RWPE2 (cell line): ENCODE results near the gene UBAC1.

Experiments
- ATAC-seq: fragments of 200-7000 bp; cut with Tn5 transposase; 3 replicates; pipeline ENCODE4 v1.9.1; 2021; ENCODE audit warnings: low read depth
- DNase-seq: peaks from one replicate; pipeline ENCODE4 v3.0.0-alpha.2; 2020; ENCODE audit warnings: low spot score
- H3K27ac ChIP-seq: fragments of 450-650 bp; 2 replicates; pipeline ENCODE4 v1.5.1; 2017; ENCODE audit warnings: mild to moderate bottlenecking; ENCODE audit not compliant: poor library complexity, severe bottlenecking
- H3K27me3 ChIP-seq: fragments of 250-450 bp; sonication (Bioruptor Pico); 2 replicates; pipeline ENCODE4 v1.5.1; 2021; ENCODE audit warnings: mild to moderate bottlenecking, moderate library complexity; ENCODE audit not compliant: insufficient read depth, poor library complexity, severe bottlenecking
- H3K36me3 ChIP-seq: fragments of 250-450 bp; sonication (Bioruptor Pico); 2 replicates; pipeline ENCODE4 v1.5.1; 2020; ENCODE audit warnings: low read depth, mild to moderate bottlenecking, moderate library complexity
- H3K4me1 ChIP-seq: fragments of 250-450 bp; sonication (Bioruptor Pico); 2 replicates; pipeline ENCODE4 v1.5.1; 2021; ENCODE audit warnings: mild to moderate bottlenecking, moderate library complexity; ENCODE audit not compliant: insufficient read depth, poor library complexity, severe bottlenecking
- H3K4me3 ChIP-seq: fragments of 250-450 bp; sonication (Bioruptor Pico); 2 replicates; pipeline ENCODE4 v1.5.1; 2021; ENCODE audit warnings: mild to moderate bottlenecking, moderate library complexity; ENCODE audit not compliant: severe bottlenecking
- H3K9me3 ChIP-seq: fragments of 250-450 bp; sonication (Bioruptor Pico); 2 replicates; pipeline ENCODE4 v1.5.1; 2021; ENCODE audit warnings: mild to moderate bottlenecking, moderate library complexity; ENCODE audit not compliant: severe bottlenecking
- TF ChIP-seq, protein P1 (sequence below): fragments of 450-650 bp; IDR thresholded peaks from one replicate; pipeline ENCODE4 v1.5.1; 2017; ENCODE audit warnings: mild to moderate bottlenecking, moderate library complexity; ENCODE audit not compliant: poor library complexity, severe bottlenecking

Gene UBAC1

DNA sequence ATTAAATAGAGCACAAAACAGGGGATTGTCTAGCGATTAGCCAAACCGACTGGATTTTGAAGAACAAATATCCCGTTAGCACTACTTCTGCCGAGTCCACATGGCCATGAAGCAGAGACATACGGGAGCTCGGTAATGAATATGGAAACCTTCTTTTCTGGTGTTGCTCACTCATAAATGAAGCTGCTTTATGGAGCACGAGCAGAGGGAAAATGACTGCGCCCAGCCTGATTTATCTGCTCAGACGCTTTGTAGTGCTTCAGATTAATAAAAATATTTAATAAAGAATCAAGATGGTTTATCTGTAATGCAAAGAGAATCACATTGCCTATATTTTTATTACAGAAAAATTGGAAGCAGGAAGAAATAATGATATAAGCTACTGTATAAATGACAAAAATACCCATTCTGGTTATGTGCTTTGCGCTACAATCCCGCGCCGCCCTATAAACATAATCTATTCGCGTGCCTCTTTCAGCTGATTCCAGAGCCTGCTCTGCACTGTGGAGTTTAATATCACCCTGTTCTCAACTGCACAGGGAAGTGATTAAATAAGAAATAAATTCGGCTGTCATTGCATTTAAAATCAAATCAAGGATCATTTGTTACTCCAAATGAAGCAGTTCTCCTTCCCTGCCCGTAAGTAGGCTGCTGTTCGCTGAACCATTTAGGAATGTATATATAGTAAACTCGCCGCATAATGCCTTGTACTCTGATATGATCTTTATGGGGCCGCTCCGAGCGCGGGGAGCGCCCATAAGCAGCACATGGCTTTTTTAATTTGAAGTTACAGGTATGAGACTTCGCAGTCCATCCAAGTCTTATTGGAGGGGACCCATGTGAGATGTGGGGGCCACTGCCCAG is 22.3 kb upstream of the UBAC1 start:
- DNase-seq (no peak), ATAC-seq (no peak)
- Histone ChIP-seq H3K27me3 (peaks cover 37% of the 10 kb centered on the region), H3K4me1 (no peaks in the 10 kb centered on the region), H3K4me3 (no peak overlapping the region), H3K36me3 (no peaks in the 10 kb centered on the region), H3K27ac (no peak overlapping the region), H3K9me3 (no peaks in the 10 kb centered on the region)
- TF ChIP-seq, protein P1, sequence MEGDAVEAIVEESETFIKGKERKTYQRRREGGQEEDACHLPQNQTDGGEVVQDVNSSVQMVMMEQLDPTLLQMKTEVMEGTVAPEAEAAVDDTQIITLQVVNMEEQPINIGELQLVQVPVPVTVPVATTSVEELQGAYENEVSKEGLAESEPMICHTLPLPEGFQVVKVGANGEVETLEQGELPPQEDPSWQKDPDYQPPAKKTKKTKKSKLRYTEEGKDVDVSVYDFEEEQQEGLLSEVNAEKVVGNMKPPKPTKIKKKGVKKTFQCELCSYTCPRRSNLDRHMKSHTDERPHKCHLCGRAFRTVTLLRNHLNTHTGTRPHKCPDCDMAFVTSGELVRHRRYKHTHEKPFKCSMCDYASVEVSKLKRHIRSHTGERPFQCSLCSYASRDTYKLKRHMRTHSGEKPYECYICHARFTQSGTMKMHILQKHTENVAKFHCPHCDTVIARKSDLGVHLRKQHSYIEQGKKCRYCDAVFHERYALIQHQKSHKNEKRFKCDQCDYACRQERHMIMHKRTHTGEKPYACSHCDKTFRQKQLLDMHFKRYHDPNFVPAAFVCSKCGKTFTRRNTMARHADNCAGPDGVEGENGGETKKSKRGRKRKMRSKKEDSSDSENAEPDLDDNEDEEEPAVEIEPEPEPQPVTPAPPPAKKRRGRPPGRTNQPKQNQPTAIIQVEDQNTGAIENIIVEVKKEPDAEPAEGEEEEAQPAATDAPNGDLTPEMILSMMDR = no peak

DNA sequence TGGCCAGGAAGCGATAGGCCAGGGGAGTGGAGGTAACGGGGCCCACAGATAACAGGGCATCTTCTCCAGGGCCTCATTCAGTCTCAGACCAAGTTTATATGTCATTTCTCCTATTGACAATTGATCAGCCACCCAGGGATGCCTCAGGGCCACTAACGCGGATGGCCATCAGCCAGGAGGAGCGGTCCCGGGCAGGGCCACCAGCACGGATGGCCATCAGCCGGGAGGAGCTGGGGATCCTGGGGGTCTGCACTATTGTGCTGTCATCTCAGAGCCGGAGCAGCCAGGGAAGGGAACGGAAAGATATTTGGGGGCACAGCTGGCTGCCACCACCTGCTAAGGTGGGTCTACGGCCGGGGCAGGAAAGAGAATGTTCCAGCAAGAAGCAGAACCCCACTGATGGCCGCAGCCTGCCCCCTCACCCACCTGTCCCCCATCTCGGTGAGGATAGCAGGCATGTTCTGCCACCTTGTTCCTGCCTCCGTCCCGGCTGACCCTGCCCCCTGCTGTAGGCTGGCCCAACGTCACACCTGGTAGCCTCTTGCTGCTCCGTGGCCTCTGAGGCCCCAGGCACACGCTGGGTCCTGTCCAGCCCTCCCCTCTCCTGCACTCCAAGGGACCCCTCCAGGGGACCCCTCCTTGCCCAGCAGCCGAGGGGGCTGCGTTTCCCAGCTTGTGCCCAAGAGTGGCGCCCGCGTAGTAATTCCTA is 21.5 kb upstream of the UBAC1 start:
- peaks cover 37% of the 10 kb centered on the region for H3K27me3 ChIP-seq
- no peak for ATAC-seq
- TF ChIP-seq, protein P1 = no peak

DNA sequence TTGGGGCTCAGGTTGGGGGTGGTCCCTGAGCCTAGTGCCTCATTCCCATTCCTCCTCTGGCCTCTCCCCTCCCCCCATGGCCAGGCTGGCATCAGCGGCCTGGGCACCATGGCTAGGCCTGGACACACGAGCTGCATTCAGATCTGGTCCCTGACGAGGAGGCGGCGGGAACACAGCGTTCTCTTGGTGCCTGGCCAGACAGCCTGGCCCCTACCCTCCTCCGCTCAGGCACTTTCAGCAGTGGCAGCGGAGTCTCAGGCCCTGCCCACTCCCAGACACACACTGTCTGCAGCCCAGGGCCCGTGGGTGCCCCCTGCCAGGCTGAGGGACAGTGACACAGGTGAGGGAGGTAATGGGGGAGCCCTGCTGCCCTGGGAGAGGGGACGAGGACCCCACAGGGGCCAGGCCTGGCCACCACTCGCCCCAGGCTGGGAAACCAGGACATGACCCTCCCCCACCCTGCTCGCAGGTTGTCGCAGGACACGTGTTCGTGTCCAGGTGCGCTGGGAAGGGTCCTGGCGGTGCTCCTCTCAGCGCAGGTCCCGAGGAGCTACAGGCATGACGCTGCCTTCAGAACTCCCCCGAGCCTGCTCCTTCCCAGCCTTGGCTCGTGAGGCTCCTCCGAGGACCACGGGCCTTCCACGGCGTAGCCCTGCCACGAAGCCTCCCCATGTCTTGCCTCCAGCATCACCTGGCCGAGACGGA is 19.9 kb upstream of the UBAC1 start:
- Histone ChIP-seq H3K27me3 (peaks cover 37% of the 10 kb centered on the region), H3K9me3 (no peaks in the 10 kb centered on the region), H3K4me3 (no peak overlapping the region), H3K27ac (no peak overlapping the region), H3K36me3 (no peaks in the 10 kb centered on the region), H3K4me1 (no peaks in the 10 kb centered on the region)
- DNase-seq (no peak), ATAC-seq (no peak)
- TF ChIP-seq, protein P1 = no peak

More for the DNA sequence above, 21.5 kb upstream of the UBAC1 start:
- no peak overlapping the region for H3K4me3 ChIP-seq
- H3K27ac ChIP-seq = no peak overlapping the region
- DNase-seq = no peak
- no peaks in the 10 kb centered on the region for H3K4me1 ChIP-seq
- H3K36me3 ChIP-seq = no peaks in the 10 kb centered on the region
- H3K9me3 ChIP-seq = no peaks in the 10 kb centered on the region

DNA sequence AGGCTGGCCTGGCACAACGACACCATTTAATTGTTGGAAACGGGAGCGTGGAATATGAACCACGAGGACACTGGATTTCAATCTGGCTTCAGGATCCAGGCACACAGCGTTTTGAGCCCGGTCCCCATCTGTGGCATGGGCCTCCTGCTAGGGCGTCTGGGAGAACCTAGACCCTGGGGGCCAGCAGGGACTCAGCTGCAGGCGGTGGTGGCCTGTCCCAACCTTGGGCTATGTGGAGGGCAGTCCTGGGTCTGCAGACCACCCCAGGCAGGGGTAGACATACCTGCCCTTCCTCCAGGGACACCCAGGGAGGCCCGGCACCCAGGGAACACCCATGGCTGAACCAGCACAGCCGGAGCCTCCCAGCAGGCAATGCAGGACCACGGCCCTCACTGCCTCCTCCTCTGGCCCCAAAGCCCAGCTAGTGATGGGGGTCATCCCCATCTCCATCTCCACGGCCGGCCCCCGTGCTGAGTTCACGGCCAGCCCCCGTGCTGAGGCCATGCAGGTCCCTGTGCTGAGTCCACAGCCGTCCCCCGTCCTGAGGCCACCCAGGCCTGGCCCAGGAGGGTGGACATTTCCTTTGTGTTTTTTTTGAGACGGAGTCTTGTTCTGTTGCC is 18.5 kb upstream of the UBAC1 start:
- Histone ChIP-seq H3K27ac (no peak overlapping the region), H3K36me3 (no peaks in the 10 kb centered on the region), H3K4me3 (no peak overlapping the region), H3K4me1 (no peaks in the 10 kb centered on the region), H3K9me3 (no peaks in the 10 kb centered on the region), H3K27me3 (peaks cover 27% of the 10 kb centered on the region)
- DNase-seq (no peak), ATAC-seq (no peak)
- TF ChIP-seq, protein P1 = no peak
